DOHH2 (cell line): Measurements from ENCODE around the gene CEBPE.

Source experiments
- H3F3A ChIP-seq: fragments of 200-600 bp; sonication (generic), shearing (Covaris generic); 2 replicates; pipeline ENCODE4 v1.6.0; 2016; ENCODE audit warnings: antibody characterized with exemption, mild to moderate bottlenecking; ENCODE audit not compliant: control insufficient read depth, insufficient read depth
- H3K27ac ChIP-seq: fragments of 200-600 bp; sonication (generic); 2 replicates; pipeline ENCODE4 v1.5.1; 2014; ENCODE audit warnings: low read depth, mild to moderate bottlenecking, low read length, moderate library complexity
- H3K27me3 ChIP-seq: fragments of 200-600 bp; sonication (generic); 2 replicates; pipeline ENCODE4 v1.6.1; 2014; ENCODE audit warnings: mild to moderate bottlenecking, low read length, mixed read lengths; ENCODE audit not compliant: control insufficient read depth
- H3K36me3 ChIP-seq: fragments of 200-600 bp; sonication (generic); 2 replicates; pipeline ENCODE4 v1.6.1; 2014; ENCODE audit warnings: mild to moderate bottlenecking, low read length, moderate library complexity, mixed read lengths; ENCODE audit not compliant: control insufficient read depth
- H3K4me1 ChIP-seq: fragments of 200-600 bp; sonication (generic); 2 replicates; pipeline ENCODE4 v1.6.1; 2014; ENCODE audit warnings: mild to moderate bottlenecking, low read length, mixed read lengths; ENCODE audit not compliant: control insufficient read depth
- H3K4me2 ChIP-seq: fragments of 200-600 bp; sonication (generic); 2 replicates; pipeline ENCODE4 v1.6.0; 2014; ENCODE audit warnings: mild to moderate bottlenecking, low read length, moderate library complexity
- H3K4me3 ChIP-seq: fragments of 200-600 bp; sonication (generic); 2 replicates; pipeline ENCODE4 v1.5.1; 2014; ENCODE audit warnings: mild to moderate bottlenecking, low read length, mixed read lengths
- H3K79me2 ChIP-seq: fragments of 200-600 bp; sonication (generic); 2 replicates; pipeline ENCODE4 v1.6.1; 2014; ENCODE audit warnings: mild to moderate bottlenecking, low read length, mixed read lengths; ENCODE audit not compliant: control insufficient read depth
- H3K9me2 ChIP-seq: fragments of 200-600 bp; sonication (generic); replicated peaks from 2 replicates; pipeline ENCODE4 v1.6.1; 2014; ENCODE audit warnings: mild to moderate bottlenecking, low read length, mixed read lengths; ENCODE audit not compliant: control insufficient read depth
- H3K9me3 ChIP-seq: fragments of 200-600 bp; sonication (generic); 2 replicates; pipeline ENCODE4 v1.6.1; 2014; ENCODE audit warnings: antibody characterized with exemption, low read length, mixed read lengths; ENCODE audit not compliant: control insufficient read depth, insufficient read depth
- H4K20me1 ChIP-seq: fragments of 200-600 bp; sonication (generic); 2 replicates; pipeline ENCODE4 v1.6.0; 2014; ENCODE audit warnings: low read depth, mild to moderate bottlenecking, antibody characterized with exemption, low read length, moderate library complexity; ENCODE audit not compliant: control insufficient read depth, insufficient read depth
- CTCF ChIP-seq: fragments of 200-600 bp; sonication (generic); IDR thresholded peaks from one replicate; pipeline ENCODE4 v1.5.1; 2014; ENCODE audit warnings: antibody characterized with exemption, mild to moderate bottlenecking, low read depth, low read length; ENCODE audit not compliant: poor library complexity, severe bottlenecking
- EZH2phosphoT487 ChIP-seq: fragments of 200-600 bp; sonication (generic); IDR thresholded peaks from 2 replicates; pipeline ENCODE4 v1.6.1; 2017; ENCODE audit warnings: borderline replicate concordance, mild to moderate bottlenecking, antibody characterized with exemption, low read length, moderate library complexity, mixed read lengths

CEBPE gene

GRCh38 chr14:23115918-23116317 is 3.1 kb downstream of the CEBPE start:
- Histone ChIP-seq H3K4me1 (peaks cover 26% of the 10 kb centered on the region), H3K9me3 (no peaks in the 10 kb centered on the region), H3F3A (peaks cover 9% of the 10 kb centered on the region; the same call in 1 of the 2 replicates), H3K4me3 (no peak overlapping the region), H3K79me2 (no peaks in the 10 kb centered on the region), H4K20me1 (no peaks in the 10 kb centered on the region), H3K27me3 (peaks cover 36% of the 10 kb centered on the region), H3K36me3 (no peaks in the 10 kb centered on the region), H3K27ac (no peak overlapping the region), H3K4me2 (no peak overlapping the region), H3K9me2 (no peaks in the 10 kb centered on the region)
- no peak for TF ChIP-seq CTCF
- TF ChIP-seq EZH2phosphoT487: no peak

GRCh38 chr14:23115039-23115731 is 3.9 kb downstream of the CEBPE start:
- Histone ChIP-seq H3K36me3 (no peaks in the 10 kb centered on the region), H3K4me3 (no peak overlapping the region), H3K9me2 (no peaks in the 10 kb centered on the region), H3K27ac (no peak overlapping the region), H3K27me3 (peaks cover 40% of the 10 kb centered on the region), H3F3A (peaks cover 6% of the 10 kb centered on the region; the same call in 1 of the 2 replicates), H4K20me1 (no peaks in the 10 kb centered on the region), H3K4me2 (no peak overlapping the region), H3K79me2 (no peaks in the 10 kb centered on the region), H3K9me3 (no peaks in the 10 kb centered on the region), H3K4me1 (peaks cover 19% of the 10 kb centered on the region)
- TF ChIP-seq EZH2phosphoT487 (no peak), CTCF (no peak)

- no peak overlapping the region for H3K4me2 ChIP-seq
- peaks cover 3% of the 10 kb centered on the region; the same call in 1 of the 2 replicates for H3F3A ChIP-seq
- no peak overlapping the region for H3K27ac ChIP-seq
- H3K36me3 ChIP-seq: no peaks in the 10 kb centered on the region
- H3K4me3 ChIP-seq: no peak overlapping the region
- peaks cover 43% of the 10 kb centered on the region for H3K27me3 ChIP-seq
- no peaks in the 10 kb centered on the region for H3K9me2 ChIP-seq
- no peaks in the 10 kb centered on the region for H3K79me2 ChIP-seq
- TF ChIP-seq CTCF (no peak), EZH2phosphoT487 (no peak)
- peaks cover 13% of the 10 kb centered on the region for H3K4me1 ChIP-seq
- no peaks in the 10 kb centered on the region for H4K20me1 ChIP-seq
- H3K9me3 ChIP-seq: no peaks in the 10 kb centered on the region
Measured at GRCh38 chr14:23114669-23115038, 4.4 kb downstream of the CEBPE start.
